ENCODE data around the gene METTL22.

GRCh38 chr16:8649829-8650554, 28.5 kb downstream of the METTL22 start:
- TF ChIP-seq CTCF (IDR thresholded peaks at IDR 0.05; ENCODE audit: insufficient read depth, low read length), result no peak
- TF ChIP-seq SPI1 (IDR thresholded peaks at IDR 0.05; ENCODE audit: borderline replicate concordance, low read depth), result no peak
